ENCODE results near the gene DPP6.
"Not testable (repeated sequence)": the region's sequence is repeated elsewhere in the genome, so short reads cannot be mapped to it uniquely, and the experiment has no call there.

- not testable (repeated sequence) for TF ChIP-seq POLR2A, CTCF (IDR thresholded peaks at IDR 0.05)
These were observed 1.1 kb upstream of the DPP6 start for GRCh38 chr7:154051006-154051642.

Data from heart left ventricle (tissue), 13 donors.